Limb (tissue), 2 donors: ENCODE measurements around the gene CACNA1E.

Source experiments
- DNase-seq, 2 donors: peaks; one replicate each; pipeline ENCODE4 v3.0.0-alpha.2; 2016; ENCODE audit errors: extremely low spot score in 2 of 2

CACNA1E gene

GRCh38 chr1:181484821-181485220 lies 1.5 kb downstream of the CACNA1E start:
- no peak for DNase-seq

GRCh38 chr1:181485287-181486097 lies 2.2 kb downstream of the CACNA1E start:
- peak in 1 of 2 donors; percentile 66 for DNase-seq

GRCh38 chr1:181486098-181486420 lies 2.7 kb downstream of the CACNA1E start:
- DNase-seq, result peak in 1 of 2 donors; percentile 68

- no peak for DNase-seq
These were observed 5.5 kb downstream of the CACNA1E start for GRCh38 chr1:181488866-181489265.

GRCh38 chr1:181490276-181490675 lies 7.0 kb downstream of the CACNA1E start:
- no peak for DNase-seq

- DNase-seq, result peak in 1 of 2 donors; percentile 43
These were observed 7.7 kb downstream of the CACNA1E start for GRCh38 chr1:181490740-181491712.

GRCh38 chr1:181493166-181493565 lies 9.8 kb downstream of the CACNA1E start:
- DNase-seq, result no peak

GRCh38 chr1:181493885-181494284 lies 10.6 kb downstream of the CACNA1E start:
- no peak for DNase-seq

GRCh38 chr1:181496759-181497158 lies 13.4 kb downstream of the CACNA1E start:
- no peak for DNase-seq

- DNase-seq, result no peak
These were observed 14.6 kb downstream of the CACNA1E start for GRCh38 chr1:181497870-181498269.

- no peak for DNase-seq
These were observed 16.5 kb downstream of the CACNA1E start for GRCh38 chr1:181499825-181500224.

- no peak for DNase-seq
These were observed 17.3 kb downstream of the CACNA1E start for GRCh38 chr1:181500636-181501035.

GRCh38 chr1:181501612-181502011 lies 18.3 kb downstream of the CACNA1E start:
- DNase-seq, result no peak

- DNase-seq, result no peak
These were observed 20.0 kb downstream of the CACNA1E start for GRCh38 chr1:181503171-181503810.

- DNase-seq, result no peak
These were observed 21.1 kb downstream of the CACNA1E start for GRCh38 chr1:181504399-181504842.

- no peak for DNase-seq
These were observed 23.4 kb downstream of the CACNA1E start for GRCh38 chr1:181506563-181507353.

- DNase-seq, result no peak
These were observed 25.3 kb downstream of the CACNA1E start for GRCh38 chr1:181508486-181509165.

- DNase-seq, result no peak
These were observed 30.5 kb downstream of the CACNA1E start for GRCh38 chr1:181513786-181514297.

GRCh38 chr1:181514298-181515290 lies 31.3 kb downstream of the CACNA1E start:
- no peak for DNase-seq
